Superior temporal gyrus (tissue), 1 donor: ENCODE measurements around the gene CLEC11A.

Experiments
- DNase-seq: peaks from one replicate; pipeline ENCODE4 v3.0.0-alpha.2; 2016; ENCODE audit errors: extremely low spot score

Gene CLEC11A

GRCh38 chr19:50723069-50723468, at the start of gene CLEC11A:
CLEC11A (plus strand) TSS chr19:50723364; CDS start chr19:50723526, 162 bp downstream.
- DNase-seq = no peak

GRCh38 chr19:50676625-50677197, 46.5 kb upstream of the CLEC11A start:
- no peak for DNase-seq

- no peak for DNase-seq
Observed at GRCh38 chr19:50677636-50678035, 45.5 kb upstream of the CLEC11A start.

DNA sequence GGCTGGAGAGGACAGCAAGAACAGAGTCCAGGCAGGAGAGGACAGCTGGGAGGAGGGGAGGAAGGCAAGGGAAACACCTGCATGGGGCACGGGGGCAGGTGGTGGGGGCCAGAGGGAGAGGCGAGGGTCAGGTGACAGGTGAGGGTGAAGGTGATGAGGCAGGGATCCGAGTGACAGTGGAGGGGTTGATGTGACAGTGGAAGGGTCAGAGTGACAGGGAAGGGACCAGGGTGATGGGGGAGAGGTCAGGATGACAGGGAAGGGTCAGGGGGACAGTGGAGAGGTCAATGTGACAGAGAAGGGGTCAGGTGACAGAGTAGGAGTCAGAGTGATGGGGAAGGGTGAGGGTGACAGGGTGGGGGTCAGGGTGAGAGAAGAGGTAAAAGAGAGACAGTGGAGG, 44.8 kb upstream of the CLEC11A start:
- DNase-seq = no peak

- DNase-seq = peak; percentile 86
Observed at GRCh38 chr19:50679177-50680125, 43.7 kb upstream of the CLEC11A start.

GRCh38 chr19:50686310-50687032, 36.7 kb upstream of the CLEC11A start:
- no peak for DNase-seq

- no peak for DNase-seq
Observed at GRCh38 chr19:50688766-50689165, 34.4 kb upstream of the CLEC11A start.

GRCh38 chr19:50690439-50690838, 32.7 kb upstream of the CLEC11A start:
- no peak for DNase-seq

GRCh38 chr19:50693064-50693975, 29.8 kb upstream of the CLEC11A start:
- no peak for DNase-seq

DNA sequence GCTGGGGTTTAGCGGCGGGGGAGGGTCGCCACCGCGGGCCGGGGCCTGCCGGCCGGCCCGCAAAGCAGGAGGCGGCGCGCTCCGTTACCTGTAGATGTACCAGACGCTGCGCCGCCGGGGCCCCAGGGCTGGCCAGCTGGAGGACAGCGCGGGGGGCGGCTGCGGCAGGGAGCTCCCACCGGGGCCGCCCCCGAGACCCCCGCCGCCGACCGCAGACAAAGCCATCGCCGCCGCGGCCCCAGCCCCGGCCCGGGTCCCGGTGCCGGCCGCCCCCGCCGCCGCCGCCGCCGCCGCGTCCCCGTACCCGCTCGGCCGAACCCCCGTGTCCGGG, 28.4 kb upstream of the CLEC11A start:
- DNase-seq = no peak

DNA sequence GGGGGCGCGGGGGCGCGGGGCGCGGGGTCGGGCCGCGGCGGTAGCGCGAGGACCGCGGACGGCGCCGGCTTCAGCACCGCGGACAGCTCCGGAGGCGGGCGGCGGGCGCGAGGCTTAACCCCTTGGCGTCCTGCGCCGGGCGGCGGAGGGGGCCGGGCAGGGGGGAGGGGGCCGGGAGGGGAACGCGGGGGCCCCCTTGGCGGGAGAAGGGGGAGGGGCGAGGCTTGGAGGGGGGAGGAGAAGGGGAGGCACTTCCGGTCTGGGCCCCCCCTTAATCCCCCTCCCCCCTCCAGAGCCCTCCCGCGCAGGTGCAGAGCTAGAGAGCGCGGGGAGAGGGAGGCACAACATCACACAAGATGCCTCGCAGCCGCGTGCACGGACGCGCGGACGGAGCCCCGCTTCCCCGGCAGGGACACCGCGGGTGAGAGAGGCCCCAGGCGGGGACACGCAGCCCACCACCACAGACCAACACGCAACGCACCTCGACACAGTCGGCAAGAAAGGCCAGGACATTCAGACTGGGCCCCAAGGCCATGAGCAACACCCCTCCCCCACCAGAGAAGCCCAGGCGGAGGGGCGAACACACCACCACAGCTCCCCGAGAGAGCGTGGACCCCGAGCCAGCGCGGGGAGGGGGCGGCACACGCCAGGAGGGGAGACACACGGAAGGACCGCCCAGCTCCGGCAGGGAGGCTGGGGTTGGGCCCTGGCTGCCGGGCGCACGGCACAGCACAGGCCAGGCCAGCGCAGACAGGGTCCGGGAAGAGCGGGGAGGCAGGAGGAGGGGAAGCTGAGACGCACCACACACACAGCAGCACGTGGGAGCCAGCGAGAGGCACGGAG, 27.7 kb upstream of the CLEC11A start:
- DNase-seq = peak; percentile 27

DNA sequence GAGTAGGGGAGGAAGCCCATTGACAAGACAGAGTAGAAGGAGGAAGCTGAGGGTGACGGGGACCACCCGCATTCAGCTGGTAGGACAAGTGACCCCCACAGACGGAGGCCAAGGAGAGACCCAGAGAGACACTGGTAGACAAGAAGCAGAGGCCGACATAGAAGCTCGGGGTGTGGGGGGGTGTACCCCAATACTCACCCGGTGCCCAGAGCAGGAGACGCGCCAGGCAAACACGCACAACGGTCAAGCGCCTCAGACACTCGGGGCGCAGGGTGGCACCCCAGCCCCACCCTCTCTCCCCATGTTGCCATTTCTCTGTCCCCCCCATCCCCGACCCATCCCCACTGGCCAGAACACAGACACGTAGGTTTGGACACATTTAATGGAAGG, 27.1 kb upstream of the CLEC11A start:
- DNase-seq = no peak

- DNase-seq = no peak
Observed at GRCh38 chr19:50697414-50698124, 25.6 kb upstream of the CLEC11A start.

DNA sequence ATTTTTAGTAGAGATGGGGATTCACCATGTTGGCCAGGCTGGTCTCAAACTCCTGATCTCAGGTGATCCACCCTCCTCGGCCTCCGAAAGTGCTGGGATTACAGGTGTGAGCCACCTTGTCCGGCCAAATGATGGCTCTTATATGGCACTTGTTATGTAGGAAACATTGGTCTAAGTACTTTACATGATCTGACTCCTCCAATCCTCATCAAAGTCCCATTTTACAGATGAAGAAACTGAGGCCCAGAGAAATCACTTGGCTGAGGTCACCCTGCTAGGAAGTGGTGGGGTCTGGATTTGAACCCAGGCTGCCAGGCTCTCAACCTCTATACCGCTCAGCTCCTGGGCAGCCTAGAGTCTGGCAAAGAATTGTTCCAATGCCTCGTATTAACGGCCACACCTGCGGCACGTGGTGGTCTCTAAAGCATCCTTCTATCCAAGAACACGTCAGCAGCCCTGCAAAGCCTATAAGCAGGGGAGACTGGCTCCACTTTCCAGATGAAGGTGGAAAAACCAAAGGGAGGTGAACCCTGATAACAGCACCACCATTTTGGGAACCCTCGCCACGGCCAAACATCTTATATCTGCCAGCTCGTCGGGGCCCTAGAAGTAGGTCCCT, 21.7 kb upstream of the CLEC11A start:
- no peak for DNase-seq

DNA sequence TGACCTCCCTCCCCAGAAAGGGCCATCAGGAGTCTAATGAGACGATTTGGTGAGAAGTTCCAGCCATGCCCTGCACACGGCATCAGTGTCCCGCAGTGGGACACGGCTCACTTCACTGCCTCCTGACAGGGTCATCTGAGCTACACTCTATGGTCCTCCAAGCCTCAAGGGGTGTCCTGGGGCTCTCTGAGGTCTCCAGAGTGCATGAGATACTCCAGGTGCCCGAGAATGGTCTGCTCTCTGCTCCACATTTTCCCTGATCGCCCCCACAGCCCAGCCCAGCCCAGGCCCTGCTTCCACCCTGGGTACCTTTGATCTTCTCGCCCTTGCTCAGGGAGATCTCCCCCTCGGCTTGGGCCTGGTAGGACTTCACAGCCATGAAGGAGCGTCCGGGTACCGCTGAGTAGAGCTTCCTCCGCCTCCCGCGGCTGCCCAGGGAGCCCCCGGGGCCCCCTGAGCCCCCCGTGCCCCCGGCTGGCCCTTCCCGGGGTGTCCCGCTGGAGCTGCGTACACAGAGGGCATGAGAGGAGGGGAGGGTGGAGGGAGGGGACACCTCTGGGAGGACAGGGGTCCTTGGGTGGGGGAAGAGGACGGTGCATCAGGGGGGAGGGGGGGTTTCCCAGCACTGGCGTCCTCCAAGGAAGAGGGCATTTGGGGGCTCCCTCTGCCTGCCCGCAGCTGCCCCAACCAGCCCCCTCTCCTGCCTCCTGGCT, 20.9 kb upstream of the CLEC11A start:
- no peak for DNase-seq

DNA sequence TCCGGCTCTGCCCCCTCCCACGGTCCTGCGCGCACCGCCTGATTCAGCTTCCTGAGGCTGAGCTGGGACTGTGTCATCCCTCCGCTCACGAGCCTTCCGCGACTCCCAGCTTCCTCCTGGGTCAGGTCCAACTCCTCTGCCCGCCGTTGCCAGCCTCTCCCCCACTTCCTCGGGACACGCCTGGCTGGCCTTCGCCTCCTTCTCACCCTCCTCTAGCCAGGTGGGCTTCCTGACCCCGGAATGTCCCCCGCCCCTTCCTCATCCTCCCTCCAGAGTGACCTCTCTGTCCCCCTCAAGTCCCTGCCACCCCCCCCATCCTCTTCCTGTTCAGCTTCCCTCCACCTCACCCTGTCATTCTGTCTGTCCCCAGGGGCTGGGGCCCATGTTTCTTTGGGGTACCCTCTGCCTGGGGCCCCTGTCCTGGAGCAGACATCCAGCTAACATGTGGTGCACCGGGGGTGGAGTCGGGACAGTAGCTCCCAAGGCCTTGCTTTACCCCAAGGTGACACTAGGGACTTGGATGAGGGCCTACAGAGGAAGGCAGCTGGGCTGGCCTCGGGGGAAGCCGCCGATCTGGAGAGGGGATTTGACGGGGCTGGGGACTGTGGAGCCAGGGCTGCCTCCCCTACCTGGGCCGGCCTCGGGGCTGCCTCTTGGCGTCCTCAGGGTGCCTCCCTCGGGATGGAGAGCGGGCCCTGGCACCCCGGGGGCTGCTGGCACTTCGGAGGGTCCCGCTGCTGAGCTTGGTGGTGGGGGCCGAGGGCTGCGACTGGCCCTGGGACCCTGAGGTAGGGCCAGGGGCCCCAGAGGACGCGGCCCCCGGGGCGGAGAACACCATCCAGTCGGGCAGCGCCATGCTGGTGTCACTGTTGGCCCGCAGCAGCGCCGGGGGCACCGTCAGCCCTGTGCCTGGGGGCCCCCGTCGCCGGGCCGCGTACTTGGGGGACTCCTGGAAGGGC, 20.0 kb upstream of the CLEC11A start:
- DNase-seq = no peak

DNA sequence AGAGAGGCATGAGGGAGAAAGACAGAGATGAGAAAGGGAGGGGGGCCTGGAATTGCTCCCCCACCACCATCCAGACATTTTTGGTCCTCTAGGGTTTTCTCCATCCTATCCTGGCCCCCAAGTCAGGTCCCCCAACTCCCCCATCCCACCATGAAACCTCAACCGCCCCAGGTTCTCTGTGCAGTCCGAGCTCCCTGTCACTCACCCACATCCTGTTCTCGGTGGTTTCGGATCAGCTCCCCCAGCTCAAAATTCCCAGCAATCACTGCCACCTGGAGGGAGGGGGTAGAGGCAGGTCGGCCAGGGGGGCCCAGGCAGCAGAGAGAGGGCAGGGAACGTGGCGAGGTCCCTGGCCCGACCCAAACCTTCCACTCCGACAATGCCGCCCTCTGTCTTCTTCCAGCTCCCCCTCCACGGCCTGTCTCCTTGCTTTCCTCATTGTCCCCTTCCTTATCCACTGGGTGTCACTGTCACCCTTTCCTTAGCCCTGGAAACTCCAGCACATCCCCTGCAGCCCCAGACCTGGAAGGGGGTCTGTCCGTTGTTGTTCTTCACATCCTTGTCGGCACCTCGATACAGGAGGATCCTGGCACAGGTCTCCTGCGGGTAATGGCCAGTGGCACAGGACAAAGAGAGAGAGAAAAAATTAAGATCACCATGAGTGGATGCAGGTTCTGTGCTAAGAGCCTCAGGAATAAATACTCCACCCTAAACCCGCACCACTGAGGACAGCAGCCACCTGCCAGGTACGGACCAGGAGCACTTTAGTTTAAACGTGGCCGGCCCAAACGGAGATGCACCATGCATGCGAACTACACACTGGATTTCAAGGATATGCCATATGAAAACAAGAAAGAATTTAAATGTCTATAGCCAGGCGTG, 19.0 kb upstream of the CLEC11A start:
- no peak for DNase-seq
